Pancreas (tissue), 10 donors: ENCODE measurements around the gene SH2D4B. TPM values are rescaled to one million over a fixed set of nuclear protein-coding genes. Genes with fewer than 3 reads are reported as not detected.

Experiments
- ATAC-seq, 4 donors: fragments of 200-7000 bp; cut with Tn5 transposase; one replicate each; pipeline versions ENCODE4 v1.8.0 to v1.9.1; 2020; ENCODE audit warnings: mild to moderate bottlenecking in 4 of 4, moderate library complexity in 4 of 4
- DNase-seq, 6 donors: peaks; one replicate each; pipeline ENCODE4 v3.0.0-alpha.2; 2020
- FAIRE-seq: peaks from 2 replicates; lab custom pipeline; 2012; peaks lifted over from hg19 to GRCh38; lab: Jason Lieb, UNC
- H3K27ac ChIP-seq, 4 donors: fragments of 200-600 bp; sonication (generic); 1 replicate in 3 of 4; 2 replicates in 1 of 4; pipeline versions ENCODE4 v1.5.0 to v1.8.0; 2020
- H3K27me3 ChIP-seq, 4 donors: fragments of 200-600 bp; one replicate each; pipeline ENCODE4 v1.8.0; 2021
- H3K36me3 ChIP-seq, 3 donors: fragments of 200-600 bp; sonication (generic) in 1 of 3; one replicate each; pipeline versions ENCODE4 v1.5.0 to v1.8.0; 2020 to 2021
- H3K4me1 ChIP-seq, 3 donors: fragments of 200-600 bp; one replicate each; pipeline ENCODE4 v1.8.0; 2021
- H3K4me3 ChIP-seq, 4 donors: fragments of 200-600 bp; sonication (generic) in 2 of 4; one replicate each; pipeline versions ENCODE4 v1.5.0 to v1.8.0; 2020 to 2021
- H3K9me3 ChIP-seq, 4 donors: fragments of 200-600 bp; one replicate each; pipeline ENCODE4 v1.8.0; 2021
- CTCF ChIP-seq, 4 donors: fragments of 200-600 bp; sonication (generic) in 3 of 4; IDR thresholded peaks; one replicate each; pipeline versions ENCODE4 v1.5.0 to v1.8.0; 2021; ENCODE audit warnings: antibody characterized with exemption in 4 of 4
- WGBS, 2 donors: extraction: QIAGEN DNeasy Blood & Tissue Kit; methylation state at CpG; one replicate each; pipeline ENCODE4 v1.1.7; 2013; 5-methylcytosine and 5-hydroxymethylcytosine counted together
- intact Hi-C, 3 donors: fragments of 100-400 bp; cut with DNase I; formaldehyde crosslinking; loops; one replicate each; pipeline versions ENCODE4 v1.11.1 to v1.14.2; 2022
- polyA plus RNA-seq, 2 donors: library from polyadenylated mRNA; stranded (reverse); fragments of 200-250 nt; gene quantifications; one replicate each; pipeline ENCODE4 v1.2.3, GENCODE V29; 2013
- total RNA-seq, 6 donors: library from RNA; stranded (reverse); fragmentation: NEBNext Ultra II Directional in 4 of 6; extraction: Animal tissue kit (Norgen Biotek cat#: 25700) in 4 of 6; gene quantifications; one replicate each; pipeline versions ENCODE4 v1.2.1 to v1.2.4, GENCODE V29; 2021 to 2023
- donor health status: healthy with polysubstance abuse.
- donor health status: DM: no; HTN: no; CAD: no; lungs with moderate emphysema.
- donor health status: DM: no; HTN: no; CAD: no.
- donor health status: control.
- donor health status: control.
- donor health status: Bipolar disorder and iron deficiency.
- donor health status: DM: yes; HTN: yes; CAD: no.
- donor health status: DM: no; HTN: no; CAD: no.
- donor health status: DM: no; HTN: no; CAD: no.
- donor health status: DM: yes; HTN: yes; CAD: no.

SH2D4B gene
- total RNA-seq (not detected), polyA plus RNA-seq (under 1 TPM in 1 of 2 donors, not detected in 1; 0.02 TPM)

GRCh38 chr10:80537736-80538480 lies at the start of gene SH2D4B:
SH2D4B (plus strand) TSS chr10:80537902; CDS start chr10:80538332, 430 bp downstream.
- no peak within 1 kb of the TSS for H3K27ac ChIP-seq
- intact Hi-C loops, result no loop called here
- DNase-seq, result no peak
- ATAC-seq, result no peak
- no peaks in the 10 kb centered on the region for H3K4me1 ChIP-seq
- 87 to 91% methylated on average over 17 to 19 of the region's 19 CpGs for WGBS, 2 donors
- no peaks in the 10 kb centered on the region for H3K9me3 ChIP-seq
- H3K4me3 ChIP-seq, result no peak within 1 kb of the TSS
- no peaks in the 10 kb centered on the region for H3K36me3 ChIP-seq
- no peak for TF ChIP-seq CTCF (IDR thresholded peaks at IDR 0.05)
- H3K27me3 ChIP-seq, result no peaks in the 10 kb centered on the region
- FAIRE-seq, result no peak

- intact Hi-C loops, result no loop called here
- FAIRE-seq (no peak), DNase-seq (peak in 1 of 6 donors; percentile 9), ATAC-seq (no peak)
- no peak for TF ChIP-seq CTCF (IDR thresholded peaks at IDR 0.05)
- H3K27me3 ChIP-seq, result no peaks in the 10 kb centered on the region
- peaks cover 26 to 50% (median 33%) of the 10 kb centered on the region in 3 donors for H3K4me1 ChIP-seq
- H3K36me3 ChIP-seq, result no peaks in the 10 kb centered on the region
- H3K27ac ChIP-seq, result peak overlapping the region in 2 of 4 donors; percentile 46 to 58
- no peaks in the 10 kb centered on the region for H3K9me3 ChIP-seq
- WGBS, 2 donors, result 31 to 42% methylated on average over 6 of the region's 6 CpGs
- no peak overlapping the region for H3K4me3 ChIP-seq
These were observed 49.1 kb upstream of the SH2D4B start for GRCh38 chr10:80488539-80489066.

- Histone ChIP-seq H3K36me3 (no peaks in the 10 kb centered on the region), H3K27ac (peak overlapping the region in 1 of 4 donors; percentile 2), H3K27me3 (no peaks in the 10 kb centered on the region), H3K4me1 (peaks cover 26 to 56% (median 40%) of the 10 kb centered on the region in 3 donors), H3K9me3 (no peaks in the 10 kb centered on the region), H3K4me3 (no peak overlapping the region)
- no peak for TF ChIP-seq CTCF (IDR thresholded peaks at IDR 0.05)
- no peak for ATAC-seq
- FAIRE-seq, result no peak
- 97 to 100% methylated on average over 2 of the region's 2 CpGs for WGBS, 2 donors
- no peak for DNase-seq
- intact Hi-C loops, result no loop called here
These were observed 48.2 kb upstream of the SH2D4B start for GRCh38 chr10:80489371-80490112.

GRCh38 chr10:80491251-80492102 lies 46.2 kb upstream of the SH2D4B start:
- Histone ChIP-seq H3K36me3 (no peaks in the 10 kb centered on the region), H3K4me1 (peaks cover 25 to 60% (median 40%) of the 10 kb centered on the region in 3 donors), H3K27me3 (no peaks in the 10 kb centered on the region), H3K27ac (peak overlapping the region in 2 of 4 donors; percentile 38 to 42), H3K9me3 (no peaks in the 10 kb centered on the region), H3K4me3 (no peak overlapping the region)
- intact Hi-C loops, result no loop called here
- 80 to 85% methylated on average over 7 of the region's 7 CpGs for WGBS, 2 donors
- peak in 3 of 4 donors; percentile 11 to 36 (median 27) for ATAC-seq
- no peak for TF ChIP-seq CTCF (IDR thresholded peaks at IDR 0.05)
- DNase-seq, result no peak
- no peak for FAIRE-seq
